Spleen (tissue), 11 donors: ENCODE data around the gene TMEM208. TPM values are rescaled to one million over a fixed set of nuclear protein-coding genes. Genes with fewer than 3 reads are reported as not detected.

Source experiments
- DNase-seq: peaks from one replicate; pipeline ENCODE4 v3.0.0-alpha.2; 2020
- H3K27ac ChIP-seq, 8 donors: fragments of 200-600 bp; sonication (generic) in 7 of 8; 1 replicate in 4 of 8; 2 replicates in 4 of 8; pipeline versions ENCODE4 v1.5.0 to v1.8.0; 2016 to 2021; ENCODE audit warnings: inconsistent platforms in 4 of 8, mild to moderate bottlenecking in 4 of 8, moderate library complexity in 1 of 8
- H3K27me3 ChIP-seq, 7 donors: fragments of 200-600 bp; sonication (generic) in 6 of 7; replicated peaks in 1 of 7; 1 replicate in 4 of 7; 2 replicates in 3 of 7; pipeline versions ENCODE4 v1.5.0 to v1.8.0; 2016 to 2021; ENCODE audit warnings: inconsistent platforms in 3 of 7, mild to moderate bottlenecking in 1 of 7
- H3K36me3 ChIP-seq, 6 donors: fragments of 200-600 bp; sonication (generic) in 5 of 6; 1 replicate in 4 of 6; 2 replicates in 2 of 6; pipeline versions ENCODE4 v1.5.0 to v1.8.0; 2016 to 2021; ENCODE audit warnings: inconsistent platforms in 2 of 6
- H3K4me1 ChIP-seq, 6 donors: fragments of 200-600 bp; sonication (generic) in 5 of 6; 1 replicate in 3 of 6; 2 replicates in 3 of 6; pipeline versions ENCODE4 v1.5.0 to v1.8.0; 2016 to 2021; ENCODE audit warnings: inconsistent platforms in 3 of 6
- H3K4me3 ChIP-seq, 8 donors: fragments of 200-600 bp; sonication (generic) in 7 of 8; 1 replicate in 4 of 8; 2 replicates in 4 of 8; pipeline versions ENCODE4 v1.5.0 to v1.8.0; 2016 to 2021; ENCODE audit warnings: inconsistent platforms in 4 of 8, mild to moderate bottlenecking in 4 of 8, moderate library complexity in 2 of 8
- H3K9me3 ChIP-seq, 8 donors: fragments of 200-600 bp; sonication (generic) in 7 of 8; 1 replicate in 4 of 8; 2 replicates in 4 of 8; pipeline versions ENCODE4 v1.5.0 to v1.8.0; 2016 to 2021; ENCODE audit warnings: inconsistent platforms in 4 of 8
- POLR2A ChIP-seq, 3 donors: fragments of 450-650 bp; IDR thresholded peaks; one replicate each; pipeline ENCODE4 v1.5.1; 2017; ENCODE audit warnings: antibody characterized with exemption in 3 of 3, mild to moderate bottlenecking in 1 of 3
- POLR2AphosphoS5 ChIP-seq, 3 donors: sonication (generic); formaldehyde crosslinking; IDR thresholded peaks; one replicate each; pipeline ENCODE4 v1.5.1; 2017; ENCODE audit warnings: antibody characterized with exemption in 3 of 3
- WGBS, 5 donors: extraction: QIAGEN DNeasy Blood & Tissue Kit in 3 of 5; methylation state at CpG; one replicate each; pipeline versions ENCODE4 v1.1.5 to v1.1.7; 2013 to 2018; 5-methylcytosine and 5-hydroxymethylcytosine counted together
- intact Hi-C: fragments of 100-400 bp; cut with DNase I; formaldehyde crosslinking; loops from one replicate; pipeline ENCODE4 v1.15.0; 2023; ENCODE audit warnings: low total_unique reads
- polyA plus RNA-seq, 3 donors: library from polyadenylated mRNA; stranded (reverse); fragments of 200-250 nt; gene quantifications; one replicate each; pipeline ENCODE4 v1.2.1, GENCODE V29; 2013
- total RNA-seq, 7 donors: library from RNA; depleted of rRNA in 3 of 7; stranded (reverse); fragments of >200 nt in 3 of 7; fragmentation: NEBNext Ultra II Directional in 4 of 7; extraction: Animal tissue kit (Norgen Biotek cat#: 25700) in 4 of 7; gene quantifications; one replicate each; pipeline versions ENCODE4 v1.1.0 to v1.2.1, GENCODE V29; 2016 to 2021
- TF ChIP-seq, protein P1 (sequence below), 11 experiments: fragments of 200-600 bp in 7 of 11; fragments of 450-650 bp in 4 of 11; sonication (generic) in 4 of 11; IDR thresholded peaks in 8 of 11; conservative IDR thresholded peaks in 3 of 11; 1 replicate in 7 of 11; 2 replicates in 4 of 11; pipeline versions ENCODE4 v1.4.0 to v1.8.0; 2016 to 2021; ENCODE audit warnings: antibody characterized with exemption in 11 of 11, inconsistent platforms in 4 of 11, mild to moderate bottlenecking in 1 of 11
- donor health status: healthy with polysubstance abuse.
- donor health status: DM: no; HTN: no; CAD: no; lungs with moderate emphysema.
- donor health status: DM: no; HTN: no; CAD: no.
- donor health status: Bipolar disorder and iron deficiency.
- donor health status: healthy.
- donor health status: DM: no; HTN: no; CAD: no.
- donor health status: DM: yes; HTN: yes; CAD: no.

Gene TMEM208
- total and polyA plus RNA-seq, 10 donors: 28.1 to 68.7 (median 35.8) TPM

DNA sequence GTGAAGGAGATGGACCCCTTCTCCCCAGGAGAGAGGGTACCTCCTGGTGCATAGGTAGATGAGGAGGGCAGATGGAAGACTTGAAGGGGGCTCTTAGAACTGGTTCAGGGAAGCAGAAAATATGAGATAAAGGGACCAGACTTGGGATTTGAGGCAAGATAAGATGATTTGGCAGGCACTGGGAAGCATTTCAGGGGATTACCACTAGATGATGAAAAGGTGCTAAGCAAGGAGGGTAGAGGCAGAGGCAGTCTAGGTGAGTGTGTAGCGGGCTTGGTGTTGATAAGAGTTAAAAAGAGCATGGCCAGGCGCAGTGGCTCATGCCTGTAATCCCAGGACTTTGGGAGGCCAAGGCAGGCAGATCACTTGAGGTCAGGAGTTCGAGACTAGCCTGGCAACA lies 36.3 kb downstream of the TMEM208 start:
- Histone ChIP-seq H3K4me3 (no peak overlapping the region), H3K4me1 (peaks cover 0 to 31% (median 14%) of the 10 kb centered on the region in 6 donors), H3K9me3 (no peaks in the 10 kb centered on the region), H3K27me3 (peaks cover 0 to 3% (median 0%) of the 10 kb centered on the region in 7 donors), H3K36me3 (no peaks in the 10 kb centered on the region), H3K27ac (no peak overlapping the region)
- TF ChIP-seq POLR2AphosphoS5 (IDR thresholded peaks at IDR 0.05): no peak
- TF ChIP-seq POLR2A (IDR thresholded peaks at IDR 0.05): no peak
- TF ChIP-seq, protein P1, sequence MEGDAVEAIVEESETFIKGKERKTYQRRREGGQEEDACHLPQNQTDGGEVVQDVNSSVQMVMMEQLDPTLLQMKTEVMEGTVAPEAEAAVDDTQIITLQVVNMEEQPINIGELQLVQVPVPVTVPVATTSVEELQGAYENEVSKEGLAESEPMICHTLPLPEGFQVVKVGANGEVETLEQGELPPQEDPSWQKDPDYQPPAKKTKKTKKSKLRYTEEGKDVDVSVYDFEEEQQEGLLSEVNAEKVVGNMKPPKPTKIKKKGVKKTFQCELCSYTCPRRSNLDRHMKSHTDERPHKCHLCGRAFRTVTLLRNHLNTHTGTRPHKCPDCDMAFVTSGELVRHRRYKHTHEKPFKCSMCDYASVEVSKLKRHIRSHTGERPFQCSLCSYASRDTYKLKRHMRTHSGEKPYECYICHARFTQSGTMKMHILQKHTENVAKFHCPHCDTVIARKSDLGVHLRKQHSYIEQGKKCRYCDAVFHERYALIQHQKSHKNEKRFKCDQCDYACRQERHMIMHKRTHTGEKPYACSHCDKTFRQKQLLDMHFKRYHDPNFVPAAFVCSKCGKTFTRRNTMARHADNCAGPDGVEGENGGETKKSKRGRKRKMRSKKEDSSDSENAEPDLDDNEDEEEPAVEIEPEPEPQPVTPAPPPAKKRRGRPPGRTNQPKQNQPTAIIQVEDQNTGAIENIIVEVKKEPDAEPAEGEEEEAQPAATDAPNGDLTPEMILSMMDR (IDR thresholded peaks at IDR 0.05 in 8 of 11, conservative IDR thresholded peaks at IDR 0.05 in 3 of 11): no peak
- WGBS, 5 donors: 84 to 96% (median 90%) methylated on average over 3 of the region's 3 CpGs
- intact Hi-C loops: loop anchor here (10.0 kb wide), 1 partner anchor 142 kb away; no protein-coding TSS in a partner anchor
- DNase-seq: no peak

- TF ChIP-seq POLR2AphosphoS5 (IDR thresholded peaks at IDR 0.05) (no peak), POLR2A (IDR thresholded peaks at IDR 0.05) (no peak)
- TF ChIP-seq, protein P1 (IDR thresholded peaks at IDR 0.05 in 8 of 11, conservative IDR thresholded peaks at IDR 0.05 in 3 of 11): no peak
- intact Hi-C loops: loop anchor here (10.0 kb wide), 1 partner anchor 141 kb away; no protein-coding TSS in a partner anchor
These were observed 37.3 kb downstream of the TMEM208 start for GRCh38 chr16:67264277-67264676.

GRCh38 chr16:67264866-67265265 lies 37.9 kb downstream of the TMEM208 start:
- Histone ChIP-seq H3K9me3 (no peaks in the 10 kb centered on the region), H3K4me1 (peaks cover 0 to 31% (median 10%) of the 10 kb centered on the region in 6 donors), H3K4me3 (no peak overlapping the region), H3K27me3 (peaks cover 0 to 3% (median 0%) of the 10 kb centered on the region in 7 donors), H3K27ac (no peak overlapping the region), H3K36me3 (no peaks in the 10 kb centered on the region)
- TF ChIP-seq POLR2AphosphoS5 (IDR thresholded peaks at IDR 0.05): no peak
- TF ChIP-seq, protein P1 (IDR thresholded peaks at IDR 0.05 in 8 of 11, conservative IDR thresholded peaks at IDR 0.05 in 3 of 11): no peak
- TF ChIP-seq POLR2A (IDR thresholded peaks at IDR 0.05): no peak
- intact Hi-C loops: loop anchor here (10.0 kb wide), 1 partner anchor 140 kb away; no protein-coding TSS in a partner anchor
- 88 to 95% (median 91%) methylated on average over 5 of the region's 5 CpGs for WGBS, 5 donors
- DNase-seq: peak; percentile 50

More at GRCh38 chr16:67264277-67264676, 37.3 kb downstream of the TMEM208 start:
- WGBS, 5 donors: 77 to 91% (median 85%) methylated on average over 9 of the region's 9 CpGs
- H3K9me3 ChIP-seq: no peaks in the 10 kb centered on the region
- H3K27ac ChIP-seq: no peak overlapping the region
- DNase-seq: peak; percentile 68
- H3K36me3 ChIP-seq: no peaks in the 10 kb centered on the region
- H3K4me3 ChIP-seq: no peak overlapping the region
- H3K27me3 ChIP-seq: peaks cover 0 to 3% (median 0%) of the 10 kb centered on the region in 7 donors
- H3K4me1 ChIP-seq: peaks cover 0 to 35% (median 14%) of the 10 kb centered on the region in 6 donors

DNA sequence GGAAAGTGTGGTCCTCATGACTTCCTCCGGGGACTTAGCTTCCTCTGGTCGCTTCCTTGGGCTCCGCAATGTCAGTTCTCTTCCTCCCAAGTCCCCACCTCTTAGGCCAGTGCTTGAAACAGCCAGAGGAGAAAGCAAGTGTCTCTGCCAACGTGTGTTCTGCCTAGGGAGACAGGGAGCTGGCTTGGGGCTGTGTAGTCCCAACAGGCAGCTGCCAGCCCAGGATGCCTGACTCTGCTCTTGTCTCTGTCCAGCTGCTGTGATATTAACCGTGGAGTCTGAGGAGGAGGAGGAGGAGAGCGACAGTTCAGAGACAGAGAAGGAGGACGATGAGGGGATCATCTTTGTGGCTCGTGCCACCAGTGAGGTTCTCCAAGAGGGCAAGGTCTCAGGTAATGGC lies 38.9 kb downstream of the TMEM208 start:
- H3K4me1 ChIP-seq: peaks cover 0 to 30% (median 6%) of the 10 kb centered on the region in 6 donors
- peaks cover 0 to 1% (median 0%) of the 10 kb centered on the region in 6 donors for H3K36me3 ChIP-seq
- H3K27me3 ChIP-seq: peaks cover 0 to 3% (median 0%) of the 10 kb centered on the region in 7 donors
- no peak overlapping the region for H3K4me3 ChIP-seq
- H3K9me3 ChIP-seq: no peaks in the 10 kb centered on the region
- peak overlapping the region in 3 of 8 donors; percentile 5 to 55 (median 52) for H3K27ac ChIP-seq
- TF ChIP-seq, protein P1 (IDR thresholded peaks at IDR 0.05 in 8 of 11, conservative IDR thresholded peaks at IDR 0.05 in 3 of 11): no peak
- peak in 1 of 3 donors; percentile 14 for TF ChIP-seq POLR2AphosphoS5 (IDR thresholded peaks at IDR 0.05)
- DNase-seq: no peak
- 50 to 64% (median 60%) methylated on average over 8 of the region's 8 CpGs for WGBS, 5 donors
- intact Hi-C loops: loop anchor here (10.0 kb wide), 1 partner anchor 139 kb away; no protein-coding TSS in a partner anchor
